Measurements from ENCODE around the gene HASPIN. TPM values are rescaled to one million over a fixed set of nuclear protein-coding genes. Genes with fewer than 3 reads are reported as not detected.

Gene HASPIN
- total RNA-seq, 1 donor from 2014 or later: 13.1 TPM

Other genes starting within 250 kb of the HASPIN start
- gene ASPA, start 247.9 kb upstream of the HASPIN start, total RNA-seq (ENCODE audit: low replicate concordance): 0.33 and 0.51 TPM in 2 replicates
- 2.3 and 3.4 TPM in 2 replicates for gene TRPV3, start 166.1 kb upstream of the HASPIN start, total RNA-seq (ENCODE audit: low replicate concordance)
- 7.7 and 9.6 TPM in 2 replicates for gene TRPV1, start 114.5 kb upstream of the HASPIN start, total RNA-seq (ENCODE audit: low replicate concordance)
- gene SHPK, start 87.7 kb upstream of the HASPIN start, total RNA-seq (ENCODE audit: low replicate concordance): 18.6 and 22.1 TPM in 2 replicates
- gene CTNS, start 87.1 kb upstream of the HASPIN start, total RNA-seq (ENCODE audit: low replicate concordance): 17.4 and 17.5 TPM in 2 replicates
- 91.2 and 138 TPM in 2 replicates for gene TAX1BP3, start 55.3 kb upstream of the HASPIN start, total RNA-seq (ENCODE audit: low replicate concordance)
- 38.6 and 46.6 TPM in 2 replicates for gene EMC6, start 55.1 kb upstream of the HASPIN start, total RNA-seq (ENCODE audit: low replicate concordance)
- 0.69 and 1.3 TPM in 2 replicates for gene P2RX5, start 27.7 kb upstream of the HASPIN start, total RNA-seq (ENCODE audit: low replicate concordance)
- gene ITGAE, start 77.3 kb downstream of the HASPIN start, total RNA-seq (ENCODE audit: low replicate concordance): 21.0 and 28.8 TPM in 2 replicates
- 54.9 and 58.2 TPM in 2 replicates for gene NCBP3, start 122.3 kb downstream of the HASPIN start, total RNA-seq (ENCODE audit: low replicate concordance)
- gene CAMKK1, start 169.2 kb downstream of the HASPIN start, total RNA-seq (ENCODE audit: low replicate concordance): 0.83 and 2.7 TPM in 2 replicates
- gene P2RX1, start 192.6 kb downstream of the HASPIN start, total RNA-seq (ENCODE audit: low replicate concordance): 0.36 TPM in 1 of 2 replicates, not detected in the other
- gene ATP2A3, start 240.5 kb downstream of the HASPIN start, total RNA-seq (ENCODE audit: low replicate concordance): 33.2 and 58.6 TPM in 2 replicates

All from type B pancreatic cell (in vitro differentiated cells).